ENCODE measurements around the gene ADAM10. TPM values are rescaled to one million over a fixed set of nuclear protein-coding genes. Genes with fewer than 3 reads are reported as not detected.

ADAM10 gene
- total and polyA plus RNA-seq, 2 of the 4 experiments (the other 2 are of a cell fraction): 110 to 185 TPM

GRCh38 chr15:58556028-58556361 lies 193.5 kb downstream of the ADAM10 start:
- Histone ChIP-seq H3K36me3 (ENCODE audit: control insufficient read depth, insufficient read depth, low read length) (no peaks in the 10 kb centered on the region), H2BK15ac (ENCODE audit: low read depth, low read length) (no peak overlapping the region), H4K5ac (ENCODE audit: low read depth, low read length) (no peak overlapping the region), H3K4me2 (ENCODE audit: low read depth, low read length) (no peak overlapping the region), H2AFZ (replicated peaks; ENCODE audit: low read length, poor library complexity) (no peak overlapping the region), H3K18ac (ENCODE audit: low read depth, low read length) (no peak overlapping the region), H2BK20ac (ENCODE audit: low read depth, low read length) (no peak overlapping the region), H4K91ac (ENCODE audit: insufficient read depth, low read depth, low read length) (no peak overlapping the region), H3K79me1 (ENCODE audit: low read depth in 1 of 2, low read length in 2 of 2) (no peaks in the 10 kb centered on the region), H3K9me3 (ENCODE audit: control insufficient read depth, insufficient read depth, low read length) (no peaks in the 10 kb centered on the region; the same call in 1 of the 2 replicates), H2AK5ac (ENCODE audit: low read depth, low read length) (no peak overlapping the region), H4K20me1 (ENCODE audit: insufficient read depth, low read length) (no peaks in the 10 kb centered on the region), H2BK120ac (ENCODE audit: low read depth, low read length) (no peak overlapping the region), H3K9ac (ENCODE audit: low read depth, low read length) (no peak overlapping the region), H2AK9ac (replicated peaks; ENCODE audit: low read depth, low read length, poor library complexity) (no peak overlapping the region), H3K27ac (ENCODE audit: insufficient read depth, low read length) (no peak overlapping the region), H3K14ac (replicated peaks; ENCODE audit: low read depth, low read length) (no peak overlapping the region), H3K9me1 (ENCODE audit: insufficient read depth, low read length) (peaks cover 15% of the 10 kb centered on the region), H3K56ac (ENCODE audit: extremely low read depth, insufficient read depth, low read length) (no peak overlapping the region), H4K8ac (ENCODE audit: low read depth in 2 of 2, low read length in 2 of 2) (no peak overlapping the region), H3K27me3 (ENCODE audit: control insufficient read depth, insufficient read depth, low read length) (peaks cover 6% of the 10 kb centered on the region; the same call in 1 of the 2 replicates), H3K4me3 (ENCODE audit: insufficient read depth, low read depth, low read length) (no peak overlapping the region), H3K4ac (ENCODE audit: low read depth, low read length) (no peak overlapping the region), H3K4me1 (ENCODE audit: control insufficient read depth, insufficient read depth, low read length) (peaks cover 13% of the 10 kb centered on the region), H3K23ac (ENCODE audit: low read depth, low read length) (no peak overlapping the region; the same call in 1 of the 2 replicates), H2BK5ac (ENCODE audit: low read depth, low read length, poor library complexity, severe bottlenecking) (no peak overlapping the region)
- no peak for DNase-seq
- intact Hi-C loops (cut with micrococcal nuclease) (no loop called here), in situ Hi-C loops (cut with MboI; ENCODE audit: low sequenced_read_pairs) (no loop called here), dilution Hi-C loops (cut with HindIII; ENCODE audit: low sequenced_read_pairs, unreplicated experiment) (no loop called here)
- WGBS, 2 experiments (ENCODE audit: extremely low coverage in 2 of 2, insufficient read length in 1 of 2): no CpG with 5 or more reads among the region's 2 CpGs
- TF ChIP-seq FOS (IDR thresholded peaks at IDR 0.05; ENCODE audit: low read depth, low read length) (no peak), CEBPB (IDR thresholded peaks at IDR 0.05; ENCODE audit: low read depth, low read length) (no peak), POLR2A (IDR thresholded peaks at IDR 0.05; ENCODE audit: low read depth, low read length) (no peak), NFE2L2 (IDR thresholded peaks at IDR 0.05; ENCODE audit: low read depth, low read length) (no peak), RCOR1 (IDR thresholded peaks at IDR 0.05; ENCODE audit: insufficient replicate concordance, low read length) (no peak), RFX5 (IDR thresholded peaks at IDR 0.05; ENCODE audit: low read depth, low read length) (no peak), BHLHE40 (IDR thresholded peaks at IDR 0.05; ENCODE audit: low read depth, low read length) (no peak)
- no TSS peak for BruUV-seq (replicated peaks)
- ChIA-PET CTCF (interaction anchor here (0.9 kb wide), 1 partner anchor 286 kb away, joined by 3 read pairs; no protein-coding TSS in a partner anchor), POLR2A (ENCODE audit: unreplicated experiment) (no interaction called here)
- no peak for ATAC-seq (ENCODE audit: low read depth)
